Fibroblast of skin of left biceps (primary cell): ENCODE measurements around the gene ZBTB1.

Experiments
- DNase-seq, 2 experiments: peaks; one replicate each; pipeline ENCODE4 v3.0.0-alpha.2; 2013; ENCODE audit warnings: low read depth in 2 of 2

Gene ZBTB1, protein sequence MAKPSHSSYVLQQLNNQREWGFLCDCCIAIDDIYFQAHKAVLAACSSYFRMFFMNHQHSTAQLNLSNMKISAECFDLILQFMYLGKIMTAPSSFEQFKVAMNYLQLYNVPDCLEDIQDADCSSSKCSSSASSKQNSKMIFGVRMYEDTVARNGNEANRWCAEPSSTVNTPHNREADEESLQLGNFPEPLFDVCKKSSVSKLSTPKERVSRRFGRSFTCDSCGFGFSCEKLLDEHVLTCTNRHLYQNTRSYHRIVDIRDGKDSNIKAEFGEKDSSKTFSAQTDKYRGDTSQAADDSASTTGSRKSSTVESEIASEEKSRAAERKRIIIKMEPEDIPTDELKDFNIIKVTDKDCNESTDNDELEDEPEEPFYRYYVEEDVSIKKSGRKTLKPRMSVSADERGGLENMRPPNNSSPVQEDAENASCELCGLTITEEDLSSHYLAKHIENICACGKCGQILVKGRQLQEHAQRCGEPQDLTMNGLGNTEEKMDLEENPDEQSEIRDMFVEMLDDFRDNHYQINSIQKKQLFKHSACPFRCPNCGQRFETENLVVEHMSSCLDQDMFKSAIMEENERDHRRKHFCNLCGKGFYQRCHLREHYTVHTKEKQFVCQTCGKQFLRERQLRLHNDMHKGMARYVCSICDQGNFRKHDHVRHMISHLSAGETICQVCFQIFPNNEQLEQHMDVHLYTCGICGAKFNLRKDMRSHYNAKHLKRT

DNA sequence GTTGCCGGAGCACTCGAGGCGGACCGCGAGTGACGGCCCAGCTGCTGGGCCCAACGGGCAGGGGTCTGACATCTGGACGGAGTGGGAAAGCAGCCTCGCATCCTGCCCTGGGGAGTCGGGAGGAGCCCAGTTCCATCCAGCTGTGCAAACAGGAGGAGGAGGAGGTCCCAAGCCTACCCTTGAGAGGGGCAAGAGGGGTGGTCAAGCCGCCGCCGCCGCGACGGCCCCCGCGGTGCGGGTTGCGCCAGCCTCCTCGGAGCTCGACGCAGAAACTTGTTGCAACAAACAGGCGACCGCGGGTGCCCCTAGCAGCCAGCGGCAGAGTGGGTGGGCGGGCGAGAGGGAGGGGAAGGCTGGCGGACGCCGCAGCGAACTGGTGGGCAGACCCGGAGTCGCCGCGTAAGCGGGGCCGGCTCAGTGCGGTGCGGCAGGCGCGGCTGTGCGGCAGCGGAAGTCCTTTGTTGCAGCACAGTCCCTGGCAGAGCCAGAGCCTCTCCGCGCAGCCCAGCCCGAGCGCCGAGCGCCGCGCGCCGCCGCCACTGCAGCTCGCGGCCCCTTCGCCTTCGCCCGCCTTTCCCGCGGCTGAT lies at the start of gene ZBTB1:
Gene ZBTB1 (plus strand): TSS at position 461 of the 587 bp plus-strand sequence. CDS start 16,735 bp downstream, outside the sequence.
- DNase-seq, result peak; percentile 58 to 63

DNA sequence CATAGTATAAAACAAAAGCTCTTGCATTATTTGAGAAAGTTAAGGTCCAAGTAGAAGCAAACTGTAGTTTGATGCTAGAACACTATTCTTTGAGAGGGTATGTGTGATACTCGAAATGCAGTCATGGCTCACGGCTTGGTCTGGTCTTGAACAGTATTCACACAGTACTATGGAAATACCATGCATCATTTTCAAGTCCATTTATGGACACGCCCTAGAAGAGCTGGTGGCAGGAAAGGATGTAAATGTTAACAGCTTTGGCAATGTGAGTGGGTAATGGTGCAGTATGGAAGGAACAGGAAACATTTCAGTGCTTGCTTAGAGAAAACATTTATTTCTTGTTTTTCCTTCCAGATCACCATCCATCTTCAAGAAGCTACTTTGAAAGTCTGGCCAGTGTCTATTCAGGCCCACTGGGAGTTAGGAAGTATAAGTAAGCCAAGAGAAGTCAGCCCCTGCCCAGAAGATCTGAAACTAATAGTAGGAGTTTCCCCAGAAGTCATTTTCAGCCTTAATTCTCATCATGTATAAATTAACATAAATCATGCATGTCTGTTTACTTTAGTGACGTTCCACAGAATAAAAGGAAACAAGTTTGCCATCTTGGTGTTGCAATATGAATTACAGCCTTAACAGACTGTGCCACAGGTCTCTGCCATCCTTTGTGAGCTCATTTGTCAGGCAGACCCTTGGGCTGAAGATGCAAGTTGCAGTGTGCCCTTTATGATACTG lies 45.0 kb upstream of the ZBTB1 start:
- no peak for DNase-seq

DNA sequence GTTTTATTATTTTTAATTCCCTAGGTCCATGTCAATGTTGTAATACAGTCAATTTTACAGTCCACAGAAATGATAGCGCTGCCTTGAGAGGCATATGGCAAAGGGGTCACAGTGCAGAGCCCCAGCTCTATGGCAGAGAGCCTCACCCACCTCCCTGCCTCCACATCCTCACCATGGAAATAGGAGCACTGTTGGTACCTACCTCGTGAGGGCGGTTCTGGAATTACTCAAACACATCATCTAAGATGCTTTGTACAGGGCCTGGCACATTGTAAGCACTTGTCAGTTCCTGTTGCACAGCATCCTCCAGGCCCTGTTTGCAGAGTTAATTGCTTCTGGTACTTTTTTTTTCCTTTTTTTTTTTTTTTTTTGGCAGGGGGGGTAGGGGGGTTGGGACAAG lies 43.3 kb upstream of the ZBTB1 start:
- DNase-seq, result no peak

DNA sequence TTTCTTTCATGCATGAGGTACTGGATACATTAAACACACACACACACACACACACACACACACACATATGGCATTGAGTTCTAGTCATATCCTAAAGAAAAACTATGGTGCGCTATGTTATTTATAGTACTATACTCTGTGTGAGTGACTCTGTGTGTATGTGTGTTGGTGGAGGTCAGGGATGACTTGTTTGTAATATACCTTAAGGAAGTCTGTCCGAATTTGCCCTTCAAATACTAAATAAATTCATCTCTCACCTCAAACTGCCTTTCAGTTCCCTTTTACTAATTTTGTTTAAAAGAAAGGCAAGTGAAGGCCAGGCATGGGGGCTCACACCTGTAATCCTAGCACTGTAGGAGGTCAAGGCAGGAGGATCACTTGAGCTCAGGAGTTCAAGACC lies 41.4 kb upstream of the ZBTB1 start:
- DNase-seq, result no peak

DNA sequence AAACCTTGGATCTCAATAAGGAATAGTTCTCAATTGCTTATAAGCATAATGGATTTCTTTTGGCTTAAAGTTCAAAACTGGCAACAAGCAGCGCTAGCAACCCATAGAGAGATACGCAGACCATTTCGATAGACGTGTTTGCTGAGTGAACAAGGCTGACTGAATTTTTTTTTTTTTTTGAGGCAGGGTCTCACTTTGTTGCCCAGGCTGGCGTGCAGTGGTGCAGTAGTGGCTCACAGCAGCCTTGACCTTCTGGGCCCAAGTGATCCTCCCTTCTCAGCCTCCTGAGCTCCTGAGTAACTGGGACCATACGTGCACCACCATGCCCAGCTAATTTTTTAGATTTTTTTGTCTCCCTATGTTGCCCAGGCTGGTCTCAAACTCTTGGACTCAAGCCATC lies 40.7 kb upstream of the ZBTB1 start:
- DNase-seq, result no peak

DNA sequence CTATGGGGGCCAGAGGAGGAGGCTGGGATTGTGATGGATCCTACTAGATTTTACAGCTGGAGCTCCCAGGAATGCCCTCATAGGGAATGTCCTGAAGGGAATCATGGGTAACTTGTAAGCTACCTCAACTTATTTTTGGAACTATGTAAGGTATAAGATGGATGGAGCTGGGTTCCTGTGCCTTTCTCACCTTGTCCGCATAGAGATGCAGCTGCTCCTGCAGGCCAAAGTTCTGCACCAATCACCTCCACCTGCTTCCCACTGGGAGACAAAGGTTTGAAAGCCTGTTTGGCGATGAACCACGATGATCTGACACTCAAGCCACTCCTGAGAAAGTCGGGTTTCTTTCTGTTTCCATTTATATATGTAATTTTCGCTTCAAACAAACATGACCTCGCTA lies 39.9 kb upstream of the ZBTB1 start:
- no peak for DNase-seq

DNA sequence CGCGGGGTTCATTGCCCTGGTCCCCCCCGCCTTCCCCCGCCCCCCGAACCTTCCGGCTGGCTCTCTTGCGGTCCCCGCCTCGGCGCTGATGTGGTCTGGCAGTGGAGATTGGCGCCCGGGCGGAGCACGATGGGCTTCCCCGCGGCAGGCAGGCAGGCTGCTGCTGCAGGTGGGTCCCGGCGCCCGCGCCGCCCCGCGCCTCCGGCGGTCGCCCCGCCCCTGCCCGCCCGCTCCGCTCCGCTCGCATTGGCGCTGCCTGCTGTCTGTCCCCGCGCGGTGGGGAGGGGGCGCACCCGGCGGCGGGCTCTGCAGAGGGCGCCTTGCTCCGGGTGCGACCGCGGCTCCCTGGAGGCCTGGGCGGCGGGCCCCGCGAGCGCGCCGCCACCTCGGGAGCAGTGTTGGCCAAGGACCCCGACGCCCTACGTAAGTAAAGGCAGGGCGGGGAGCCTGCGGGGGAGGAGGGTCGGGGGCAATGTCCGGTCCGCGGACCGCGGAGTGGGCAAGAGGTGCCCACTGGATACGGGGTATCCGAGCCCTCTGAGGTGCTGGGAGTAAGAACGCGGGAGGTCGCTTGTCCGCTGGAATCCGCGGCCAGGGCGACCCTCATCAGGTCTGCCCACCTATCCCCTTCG lies 39.3 kb upstream of the ZBTB1 start, which contains the start of gene AKAP5:
Gene AKAP5 (plus strand): TSS at position 309 of the 632 bp plus-strand sequence. CDS start 2,896 bp downstream, outside the sequence.
- no peak for DNase-seq

DNA sequence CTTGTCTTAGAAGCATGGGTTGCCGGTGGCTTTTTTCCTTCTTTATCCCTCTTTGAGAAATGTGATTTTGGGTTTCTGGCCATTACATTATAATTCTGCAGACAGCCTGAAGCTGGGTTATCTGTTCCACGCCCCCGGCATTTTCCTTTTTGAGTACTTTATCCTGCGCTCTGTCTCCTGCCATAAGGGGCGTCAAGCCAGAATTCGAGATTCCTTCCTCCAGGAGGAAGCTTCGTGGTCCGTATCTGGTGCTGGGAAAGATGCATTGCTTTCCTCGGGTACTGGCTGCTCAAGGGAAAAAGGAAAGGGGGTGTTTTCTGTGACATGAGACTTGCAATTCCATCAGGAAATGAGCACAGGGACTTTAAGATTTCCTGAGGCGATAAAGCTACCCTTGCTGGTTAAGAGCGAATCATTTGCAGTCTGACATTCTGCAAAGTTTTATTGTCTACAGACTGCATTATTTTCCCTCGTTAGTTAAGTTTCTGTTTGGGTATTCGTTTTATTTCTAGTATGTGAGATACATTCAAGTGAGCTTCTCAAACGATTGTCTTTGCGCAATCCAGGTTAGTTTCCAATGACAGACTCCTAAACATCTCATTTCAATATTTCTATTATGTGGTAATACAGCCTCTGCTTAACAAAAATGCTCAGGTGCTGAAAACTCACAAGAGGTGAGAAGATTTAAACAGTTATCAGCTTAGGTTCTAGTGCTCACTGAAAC lies 38.6 kb upstream of the ZBTB1 start:
- peak; percentile 15 to 24 for DNase-seq

DNA sequence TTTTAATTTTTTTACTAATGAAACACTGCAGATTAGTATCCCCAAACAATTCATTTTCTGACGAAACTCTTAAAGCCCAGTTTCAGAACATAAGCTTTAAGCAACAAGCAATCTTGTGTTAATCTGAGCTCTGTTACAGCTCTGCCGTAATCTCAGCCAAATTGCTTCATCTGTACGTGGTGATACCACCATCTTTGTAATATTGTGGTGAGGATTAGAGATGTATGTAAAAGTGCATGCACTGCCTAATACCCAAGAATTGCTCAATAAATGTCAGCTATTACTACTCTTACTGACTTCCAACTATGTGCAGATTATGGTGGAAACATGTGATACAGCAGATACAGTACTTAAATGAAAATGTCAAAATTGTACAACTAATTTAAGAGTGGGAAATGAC lies 37.5 kb upstream of the ZBTB1 start:
- DNase-seq, result no peak

DNA sequence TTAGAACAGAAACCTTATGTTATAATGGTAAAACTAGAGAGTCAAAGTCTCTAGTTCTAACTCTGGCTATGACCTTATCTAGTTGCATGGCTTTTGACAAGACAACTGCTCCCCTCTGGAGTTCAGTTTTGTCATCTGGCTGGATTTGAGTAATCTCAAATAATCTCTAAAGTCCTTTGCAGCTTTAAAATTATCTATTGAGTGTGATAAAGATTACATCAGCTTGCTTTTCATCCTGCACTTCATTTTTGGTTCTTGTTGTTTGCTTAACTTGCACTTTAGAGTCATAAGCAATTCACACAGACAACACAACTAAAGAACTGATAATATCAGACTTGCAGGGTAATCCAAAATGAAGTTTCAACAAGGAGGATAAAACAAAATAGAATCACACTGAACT lies 37.0 kb upstream of the ZBTB1 start:
- DNase-seq, result no peak

DNA sequence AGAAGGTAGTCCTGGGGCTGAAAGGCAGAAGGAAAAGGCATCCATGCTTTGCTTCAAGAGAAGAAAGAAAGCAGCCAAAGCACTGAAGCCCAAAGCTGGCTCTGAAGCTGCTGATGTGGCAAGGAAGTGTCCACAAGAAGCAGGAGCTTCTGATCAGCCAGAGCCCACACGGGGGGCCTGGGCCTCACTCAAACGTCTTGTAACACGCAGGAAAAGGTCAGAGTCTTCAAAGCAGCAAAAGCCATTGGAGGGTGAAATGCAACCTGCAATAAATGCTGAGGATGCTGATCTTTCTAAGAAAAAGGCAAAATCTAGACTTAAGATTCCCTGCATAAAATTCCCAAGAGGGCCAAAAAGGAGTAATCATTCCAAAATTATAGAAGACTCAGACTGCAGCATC lies 36.1 kb upstream of the ZBTB1 start:
- no peak for DNase-seq

DNA sequence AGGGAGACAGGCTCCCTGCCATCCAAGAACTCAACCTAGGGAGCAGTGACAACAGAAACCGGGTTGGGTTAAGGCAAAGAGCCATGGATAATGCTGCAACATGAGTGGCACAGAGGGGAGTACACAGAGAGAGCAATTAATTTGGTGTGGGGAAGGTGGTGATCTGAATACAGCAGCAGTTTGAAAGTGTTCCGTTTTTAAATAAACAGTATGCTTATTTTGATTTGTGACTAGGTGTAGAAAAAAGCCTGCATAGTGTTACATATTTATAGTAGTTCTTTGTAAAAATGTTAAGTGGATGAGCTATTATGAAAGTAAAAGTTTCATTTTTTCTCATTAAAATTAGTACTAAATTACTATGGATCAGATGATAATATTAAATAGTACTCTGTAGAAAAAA lies 30.5 kb upstream of the ZBTB1 start:
- DNase-seq, result no peak

DNA sequence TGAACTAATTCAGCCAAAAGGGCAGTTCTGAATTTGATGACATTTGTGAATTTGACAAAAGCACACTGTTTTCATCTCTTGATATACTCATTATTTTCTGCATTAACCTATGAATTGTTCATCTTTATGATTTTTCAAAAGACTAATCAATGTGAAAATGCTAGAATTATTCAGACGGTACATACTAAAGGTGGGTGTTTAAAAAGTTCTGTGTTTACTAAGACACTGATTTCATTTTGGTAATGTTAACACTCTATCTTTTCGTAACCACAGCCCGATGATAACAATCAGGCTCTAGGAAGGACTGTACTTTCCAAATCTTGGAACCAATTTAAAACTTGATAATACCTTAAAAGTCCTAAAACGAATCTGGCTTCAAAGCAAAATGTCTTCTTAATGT lies 29.9 kb upstream of the ZBTB1 start:
- no peak for DNase-seq

DNA sequence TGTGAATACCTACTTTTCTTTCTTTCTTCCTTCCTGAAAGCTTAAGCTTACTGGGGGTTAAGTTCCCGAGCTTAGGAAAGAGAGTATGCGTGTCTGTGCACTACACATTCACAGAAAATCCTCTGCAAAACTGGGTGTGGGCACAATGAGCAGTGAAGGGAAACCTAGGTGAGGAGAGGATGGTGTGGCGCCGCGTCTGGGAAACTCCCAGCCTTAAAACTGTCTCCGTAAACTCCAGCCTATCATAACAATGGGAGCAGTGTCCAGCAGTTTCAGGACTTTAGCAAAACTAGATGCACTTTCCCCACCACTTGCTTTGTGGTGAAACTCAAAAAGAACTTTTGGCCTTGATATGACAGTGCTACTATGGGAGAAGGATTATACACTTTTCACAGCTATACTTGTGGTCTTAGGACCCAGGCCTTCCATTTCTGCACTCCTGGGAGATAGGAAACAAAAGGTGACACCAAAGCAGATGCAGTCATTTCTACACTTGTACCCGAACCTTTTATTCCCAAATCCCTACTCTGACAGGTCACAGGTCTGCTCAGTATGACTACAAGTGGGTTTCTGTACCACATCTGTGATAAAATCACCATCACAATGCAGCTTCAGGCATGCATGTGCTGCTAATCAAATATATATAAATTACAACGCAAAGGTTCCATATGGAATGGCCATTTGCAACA lies 28.8 kb upstream of the ZBTB1 start:
- DNase-seq, result no peak

DNA sequence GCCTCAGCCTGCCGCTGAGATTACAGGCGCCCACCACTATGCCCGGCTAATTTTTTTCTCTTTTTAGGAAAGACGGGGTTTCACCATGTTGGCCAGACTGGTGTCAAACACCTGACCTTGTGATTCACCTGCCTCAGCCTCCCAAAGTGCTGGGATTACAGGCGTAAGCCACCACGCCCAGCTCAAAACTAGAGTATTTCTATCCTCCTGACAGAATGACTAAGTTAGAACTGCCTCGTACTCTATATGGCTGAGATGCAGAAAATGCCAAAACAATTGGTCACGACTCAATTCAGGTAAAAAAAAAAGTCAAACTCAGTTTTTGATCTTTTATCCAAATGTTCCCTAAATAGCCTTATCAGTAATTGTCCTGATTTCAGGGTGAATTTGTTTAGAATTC lies 28.1 kb upstream of the ZBTB1 start:
- DNase-seq, result no peak

DNA sequence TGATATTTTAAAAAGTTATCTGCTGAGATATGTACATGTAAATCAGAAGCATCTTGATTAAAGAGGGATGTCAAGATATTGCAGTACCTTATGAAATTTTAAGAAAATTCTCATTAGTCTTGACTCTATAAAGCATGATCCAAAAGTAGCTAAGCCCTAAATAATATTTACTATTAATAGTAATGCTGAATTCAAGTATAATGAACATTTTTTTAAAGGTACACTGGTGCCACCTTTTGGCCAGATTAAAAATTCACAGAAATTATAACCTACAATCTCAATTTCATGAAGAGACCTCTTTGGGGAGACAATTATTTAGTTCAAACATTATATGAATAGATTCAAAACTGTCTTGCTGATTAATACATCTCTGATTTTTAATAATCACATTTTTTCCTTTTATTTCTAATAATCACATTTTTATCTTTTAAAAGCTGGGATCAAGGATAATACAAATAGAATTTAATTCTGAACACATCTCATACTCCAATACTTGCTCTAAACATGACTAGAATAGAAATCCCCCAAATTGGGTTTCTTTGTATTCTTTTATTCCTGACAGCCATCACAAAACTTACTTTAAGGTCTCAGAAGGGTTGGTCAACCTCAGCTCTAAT lies 25.8 kb upstream of the ZBTB1 start:
- no peak for DNase-seq

DNA sequence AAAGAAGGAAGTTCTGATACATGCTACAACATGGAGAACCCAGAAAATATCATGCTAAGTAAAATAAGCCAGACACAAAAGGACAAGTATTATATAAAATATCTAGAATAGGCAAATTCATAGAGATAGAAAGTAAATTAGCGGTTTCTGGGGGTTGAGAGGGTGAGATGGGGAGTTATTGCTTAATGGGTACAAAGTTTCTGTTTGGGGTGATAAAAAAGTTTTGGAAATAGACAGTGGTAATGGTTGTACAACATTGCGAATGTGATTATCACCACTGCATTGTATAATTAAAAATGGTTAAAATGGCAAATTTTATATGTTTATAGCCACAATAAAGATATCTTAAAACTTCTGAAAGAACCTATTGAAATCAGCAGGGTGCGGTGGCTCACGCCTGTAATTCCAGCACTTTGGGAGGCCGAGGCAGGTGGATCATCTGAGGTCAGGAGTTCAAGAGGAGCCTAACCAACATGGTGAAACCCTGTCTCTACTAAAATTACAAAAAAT lies 15.9 kb upstream of the ZBTB1 start:
- DNase-seq, result no peak

DNA sequence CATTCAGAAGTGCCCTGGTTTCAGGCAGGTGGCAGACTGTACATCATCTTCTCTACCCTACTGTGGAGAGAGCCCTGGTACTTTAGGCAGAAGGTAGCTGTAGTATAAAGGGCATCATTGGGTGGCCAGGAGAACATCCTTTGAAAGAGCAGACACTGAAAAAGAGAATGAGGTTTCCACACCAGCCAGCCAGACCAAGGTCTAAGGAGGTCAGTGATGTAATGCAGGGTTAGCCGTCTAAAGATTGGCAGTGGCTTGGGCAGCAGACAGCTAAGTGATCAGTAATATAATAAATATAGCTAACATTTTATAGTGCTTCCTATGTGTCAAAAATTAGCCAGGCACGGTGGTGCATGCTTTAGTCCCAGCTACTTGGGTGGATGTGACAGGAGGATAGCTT lies 12.9 kb upstream of the ZBTB1 start:
- no peak for DNase-seq

DNA sequence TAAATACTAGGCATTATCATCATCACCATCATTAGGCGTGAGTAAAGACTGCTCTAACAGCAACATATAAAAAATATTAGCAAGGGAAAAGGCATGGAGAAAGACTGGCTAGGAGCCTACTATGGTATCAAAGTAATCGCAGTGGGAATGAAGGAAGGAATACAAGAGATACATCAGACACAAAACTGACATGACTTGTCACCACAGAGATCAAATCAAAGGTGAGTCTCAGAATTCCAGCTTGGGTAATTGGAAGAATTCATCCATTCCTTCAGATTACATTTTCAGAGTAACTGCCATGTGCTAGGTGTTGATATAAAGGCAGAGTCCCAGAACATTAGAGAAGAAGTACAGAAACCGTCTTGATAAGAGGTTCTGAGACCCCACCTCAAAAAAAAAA lies 11.1 kb upstream of the ZBTB1 start:
- DNase-seq, result no peak

DNA sequence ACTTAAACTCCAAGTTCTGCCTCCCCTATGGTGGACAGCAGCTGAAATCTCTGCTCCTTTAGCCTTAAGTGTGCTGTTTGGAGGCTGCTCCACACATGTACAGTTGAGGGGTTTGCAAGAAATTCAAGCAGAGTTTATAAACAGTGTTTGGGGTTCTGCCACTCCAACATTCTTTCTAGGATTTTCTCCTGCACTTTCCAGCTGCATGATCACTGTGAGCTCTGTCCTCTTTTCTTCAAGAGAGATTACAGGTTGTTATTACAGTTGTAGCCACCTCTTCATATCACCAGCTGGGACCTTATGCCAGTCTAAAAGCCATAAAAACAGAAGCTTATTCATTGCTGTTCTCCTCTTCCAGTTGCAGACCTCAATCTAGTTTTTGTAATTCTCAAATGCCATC lies 9.3 kb upstream of the ZBTB1 start:
- no peak for DNase-seq
